Stomach (tissue), 4 donors: ENCODE results near the gene PGC.

Source experiments
- CTCF ChIP-seq, 7 experiments: fragments of 450-650 bp in 4 of 7; fragments of 200-600 bp in 3 of 7; sonication (generic) in 3 of 7; IDR thresholded peaks; one replicate each; pipeline ENCODE4 v1.5.1; 2016 to 2019; ENCODE audit warnings: antibody characterized with exemption in 7 of 7, control low read depth in 2 of 7, mild to moderate bottlenecking in 1 of 7
- EP300 ChIP-seq: sonication (generic); formaldehyde crosslinking; IDR thresholded peaks from one replicate; pipeline ENCODE4 v1.6.1; 2017; ENCODE audit warnings: antibody characterized with exemption
- POLR2A ChIP-seq, 4 donors: fragments of 450-650 bp; IDR thresholded peaks; one replicate each; pipeline ENCODE4 v1.6.1; 2016; ENCODE audit warnings: antibody characterized with exemption in 4 of 4, control low read depth in 2 of 4, mild to moderate bottlenecking in 1 of 4, moderate library complexity in 1 of 4
- POLR2AphosphoS5 ChIP-seq, 3 donors: sonication (generic); formaldehyde crosslinking; IDR thresholded peaks; one replicate each; pipeline ENCODE4 v1.6.1; 2016; ENCODE audit warnings: antibody characterized with exemption in 3 of 3

DNA sequence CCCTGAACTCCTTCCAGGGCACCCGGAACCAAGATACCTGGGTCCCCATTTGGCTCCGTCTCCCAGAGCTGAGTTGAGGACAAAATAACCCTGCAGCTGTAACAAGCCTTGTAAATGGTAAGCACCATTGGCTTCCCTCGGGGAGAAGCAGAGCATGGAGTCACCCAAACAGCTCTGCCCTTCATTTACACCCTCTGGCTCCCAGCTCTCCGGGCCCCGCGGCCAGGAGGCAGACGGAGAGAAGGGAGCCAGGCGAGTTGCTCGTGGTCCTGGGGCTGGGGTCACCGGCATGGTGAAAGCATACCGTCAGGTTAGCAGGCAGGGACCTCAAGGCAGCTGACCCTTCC lies 13.9 kb downstream of the PGC start:
- no peak for TF ChIP-seq POLR2AphosphoS5 (IDR thresholded peaks at IDR 0.05)
- no peak for TF ChIP-seq CTCF (IDR thresholded peaks at IDR 0.05)
- TF ChIP-seq EP300 = no peak
- TF ChIP-seq POLR2A (IDR thresholded peaks at IDR 0.05) = no peak
